GM12878 (cell line): ENCODE results near the gene NKAIN2.

Experiments
- ETV6 ChIP-seq, 2 experiments: fragments of 450-650 bp in 1 of 2; IDR thresholded peaks in 1 of 2; conservative IDR thresholded peaks in 1 of 2; 2 replicates each; pipeline ENCODE4 v1.6.1; 2014; ENCODE audit warnings: antibody characterized with exemption in 1 of 2, borderline replicate concordance in 1 of 2, low read depth in 1 of 2, mild to moderate bottlenecking in 1 of 2, moderate library complexity in 1 of 2
- EZH2 ChIP-seq: IDR thresholded peaks from 2 replicates; pipeline ENCODE4 v1.6.1; 2012; ENCODE audit warnings: low read depth, mild to moderate bottlenecking, control low read depth, inconsistent platforms, low read length, borderline replicate concordance; ENCODE audit not compliant: control insufficient read depth
- FOS ChIP-seq: IDR thresholded peaks from 3 replicates; pipeline ENCODE4 v1.6.1; 2011; ENCODE audit warnings: borderline replicate concordance; ENCODE audit not compliant: insufficient read length; ENCODE audit errors: extremely low read depth
- NRF1 ChIP-seq: conservative IDR thresholded peaks from 2 replicates; pipeline ENCODE4 v1.6.1; 2011; ENCODE audit warnings: mild to moderate bottlenecking, low read depth, low read length, improper control_type of control experiment
- POLR2A ChIP-seq: IDR thresholded peaks from 2 replicates; pipeline ENCODE4 v1.6.1; 2011; ENCODE audit warnings: low read depth, mild to moderate bottlenecking, low read length
- SMAD1 ChIP-seq: fragments of 450-650 bp; IDR thresholded peaks from 2 replicates; pipeline ENCODE4 v1.6.1; 2018; ENCODE audit warnings: mild to moderate bottlenecking, low read depth; ENCODE audit not compliant: partially characterized antibody
- SREBF2 ChIP-seq: IDR thresholded peaks from 2 replicates; pipeline ENCODE4 v1.6.1; 2012; ENCODE audit warnings: mild to moderate bottlenecking, low read length
- STAT3 ChIP-seq: IDR thresholded peaks from 2 replicates; pipeline ENCODE4 v1.6.1; 2011; ENCODE audit warnings: low read depth, low read length, improper control_type of control experiment
- TF ChIP-seq, protein P1 (sequence below), 3 experiments: IDR thresholded peaks in 2 of 3; conservative IDR thresholded peaks in 1 of 3; 2 replicates each; pipeline ENCODE4 v1.5.1; 2011; ENCODE audit warnings: low read depth in 3 of 3, low read length in 3 of 3, mild to moderate bottlenecking in 3 of 3, control low read depth in 2 of 3, moderate library complexity in 2 of 3, inconsistent platforms in 1 of 3, mixed read lengths in 1 of 3; ENCODE audit not compliant: control insufficient read depth in 2 of 3, insufficient read depth in 1 of 3; ENCODE audit errors: extremely low read depth in 1 of 3
- TF ChIP-seq, protein P2 (sequence below): IDR thresholded peaks from 2 replicates; pipeline ENCODE4 v1.6.1; 2012; ENCODE audit warnings: improper control_type of control experiment, low read depth, low read length; ENCODE audit not compliant: insufficient replicate concordance

- TF ChIP-seq EZH2 (no peak), SREBF2 (no peak), FOS (no peak), STAT3 (no peak), POLR2A (no peak), SMAD1 (no peak), ETV6 (conservative IDR thresholded peaks at IDR 0.05 in 1 of 2, IDR thresholded peaks at IDR 0.05 in 1 of 2; ENCODE audit: borderline replicate concordance in 1 of 2, low read depth in 1 of 2) (no peak), NRF1 (no peak)
- TF ChIP-seq, protein P1, sequence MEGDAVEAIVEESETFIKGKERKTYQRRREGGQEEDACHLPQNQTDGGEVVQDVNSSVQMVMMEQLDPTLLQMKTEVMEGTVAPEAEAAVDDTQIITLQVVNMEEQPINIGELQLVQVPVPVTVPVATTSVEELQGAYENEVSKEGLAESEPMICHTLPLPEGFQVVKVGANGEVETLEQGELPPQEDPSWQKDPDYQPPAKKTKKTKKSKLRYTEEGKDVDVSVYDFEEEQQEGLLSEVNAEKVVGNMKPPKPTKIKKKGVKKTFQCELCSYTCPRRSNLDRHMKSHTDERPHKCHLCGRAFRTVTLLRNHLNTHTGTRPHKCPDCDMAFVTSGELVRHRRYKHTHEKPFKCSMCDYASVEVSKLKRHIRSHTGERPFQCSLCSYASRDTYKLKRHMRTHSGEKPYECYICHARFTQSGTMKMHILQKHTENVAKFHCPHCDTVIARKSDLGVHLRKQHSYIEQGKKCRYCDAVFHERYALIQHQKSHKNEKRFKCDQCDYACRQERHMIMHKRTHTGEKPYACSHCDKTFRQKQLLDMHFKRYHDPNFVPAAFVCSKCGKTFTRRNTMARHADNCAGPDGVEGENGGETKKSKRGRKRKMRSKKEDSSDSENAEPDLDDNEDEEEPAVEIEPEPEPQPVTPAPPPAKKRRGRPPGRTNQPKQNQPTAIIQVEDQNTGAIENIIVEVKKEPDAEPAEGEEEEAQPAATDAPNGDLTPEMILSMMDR (IDR thresholded peaks at IDR 0.05 in 2 of 3, conservative IDR thresholded peaks at IDR 0.05 in 1 of 3; ENCODE audit: control insufficient read depth in 2 of 3, extremely low read depth in 1 of 3, insufficient read depth in 1 of 3, low read depth in 3 of 3, low read length in 3 of 3): peak; percentile 8 to 48 (median 26); a peak in 3 of 6 replicates
- TF ChIP-seq, protein P2, sequence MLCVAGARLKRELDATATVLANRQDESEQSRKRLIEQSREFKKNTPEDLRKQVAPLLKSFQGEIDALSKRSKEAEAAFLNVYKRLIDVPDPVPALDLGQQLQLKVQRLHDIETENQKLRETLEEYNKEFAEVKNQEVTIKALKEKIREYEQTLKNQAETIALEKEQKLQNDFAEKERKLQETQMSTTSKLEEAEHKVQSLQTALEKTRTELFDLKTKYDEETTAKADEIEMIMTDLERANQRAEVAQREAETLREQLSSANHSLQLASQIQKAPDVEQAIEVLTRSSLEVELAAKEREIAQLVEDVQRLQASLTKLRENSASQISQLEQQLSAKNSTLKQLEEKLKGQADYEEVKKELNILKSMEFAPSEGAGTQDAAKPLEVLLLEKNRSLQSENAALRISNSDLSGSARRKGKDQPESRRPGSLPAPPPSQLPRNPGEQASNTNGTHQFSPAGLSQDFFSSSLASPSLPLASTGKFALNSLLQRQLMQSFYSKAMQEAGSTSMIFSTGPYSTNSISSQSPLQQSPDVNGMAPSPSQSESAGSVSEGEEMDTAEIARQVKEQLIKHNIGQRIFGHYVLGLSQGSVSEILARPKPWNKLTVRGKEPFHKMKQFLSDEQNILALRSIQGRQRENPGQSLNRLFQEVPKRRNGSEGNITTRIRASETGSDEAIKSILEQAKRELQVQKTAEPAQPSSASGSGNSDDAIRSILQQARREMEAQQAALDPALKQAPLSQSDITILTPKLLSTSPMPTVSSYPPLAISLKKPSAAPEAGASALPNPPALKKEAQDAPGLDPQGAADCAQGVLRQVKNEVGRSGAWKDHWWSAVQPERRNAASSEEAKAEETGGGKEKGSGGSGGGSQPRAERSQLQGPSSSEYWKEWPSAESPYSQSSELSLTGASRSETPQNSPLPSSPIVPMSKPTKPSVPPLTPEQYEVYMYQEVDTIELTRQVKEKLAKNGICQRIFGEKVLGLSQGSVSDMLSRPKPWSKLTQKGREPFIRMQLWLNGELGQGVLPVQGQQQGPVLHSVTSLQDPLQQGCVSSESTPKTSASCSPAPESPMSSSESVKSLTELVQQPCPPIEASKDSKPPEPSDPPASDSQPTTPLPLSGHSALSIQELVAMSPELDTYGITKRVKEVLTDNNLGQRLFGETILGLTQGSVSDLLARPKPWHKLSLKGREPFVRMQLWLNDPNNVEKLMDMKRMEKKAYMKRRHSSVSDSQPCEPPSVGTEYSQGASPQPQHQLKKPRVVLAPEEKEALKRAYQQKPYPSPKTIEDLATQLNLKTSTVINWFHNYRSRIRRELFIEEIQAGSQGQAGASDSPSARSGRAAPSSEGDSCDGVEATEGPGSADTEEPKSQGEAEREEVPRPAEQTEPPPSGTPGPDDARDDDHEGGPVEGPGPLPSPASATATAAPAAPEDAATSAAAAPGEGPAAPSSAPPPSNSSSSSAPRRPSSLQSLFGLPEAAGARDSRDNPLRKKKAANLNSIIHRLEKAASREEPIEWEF: no peak
These were observed 992.2 kb downstream of the NKAIN2 start for GRCh38 chr6:124795643-124796463.
